Gastroesophageal sphincter (tissue), 3 donors: Measurements from ENCODE around the gene TSPAN32.

ENCODE experiments used
- CTCF ChIP-seq, 4 experiments: fragments of 200-600 bp in 2 of 4; fragments of 450-650 bp in 2 of 4; sonication (generic) in 1 of 4; IDR thresholded peaks; one replicate each; pipeline ENCODE4 v1.5.1; 2017 to 2019; ENCODE audit warnings: antibody characterized with exemption in 4 of 4, mild to moderate bottlenecking in 2 of 4, moderate library complexity in 2 of 4
- POLR2A ChIP-seq, 2 donors: fragments of 450-650 bp; IDR thresholded peaks; one replicate each; pipeline ENCODE4 v1.6.1; 2017; ENCODE audit warnings: antibody characterized with exemption in 2 of 2, mild to moderate bottlenecking in 2 of 2, moderate library complexity in 1 of 2

- TF ChIP-seq CTCF (IDR thresholded peaks at IDR 0.05) (no peak), POLR2A (IDR thresholded peaks at IDR 0.05) (no peak)
Measured at GRCh38 chr11:2311353-2312133, 9.7 kb downstream of the TSPAN32 start.
